GM19023 (cell line): Measurements from ENCODE around the gene LRRIQ1.
"Not testable (repeated sequence)": the region's sequence is repeated elsewhere in the genome, so short reads cannot be mapped to it uniquely, and the experiment has no call there.

ENCODE experiments used
- ATAC-seq: cut with Tn5 transposase; IDR thresholded peaks from one replicate; pipeline ENCODE4 v1.9.1; 2021; ENCODE audit warnings: mild to moderate bottlenecking, moderate library complexity; ENCODE audit not compliant: unreplicated experiment

Gene LRRIQ1

GRCh38 chr12:85183855-85184254, 147.7 kb downstream of the LRRIQ1 start:
- no peak for ATAC-seq

GRCh38 chr12:85186236-85186635, 150.1 kb downstream of the LRRIQ1 start:
- ATAC-seq = no peak

GRCh38 chr12:85188619-85189018, 152.5 kb downstream of the LRRIQ1 start:
- ATAC-seq = no peak

GRCh38 chr12:85190728-85191127, 154.6 kb downstream of the LRRIQ1 start:
- ATAC-seq = no peak

- not testable (repeated sequence) for ATAC-seq
Observed at GRCh38 chr12:85203809-85204208, 167.7 kb downstream of the LRRIQ1 start.

GRCh38 chr12:85206543-85206942, 170.4 kb downstream of the LRRIQ1 start:
- ATAC-seq = no peak

- not testable (repeated sequence) for ATAC-seq
Observed at GRCh38 chr12:85224339-85224738, 188.2 kb downstream of the LRRIQ1 start.

GRCh38 chr12:85225501-85225900, 189.3 kb downstream of the LRRIQ1 start:
- no peak for ATAC-seq

- ATAC-seq = no peak
Observed at GRCh38 chr12:85237327-85237726, 201.2 kb downstream of the LRRIQ1 start.

- no peak for ATAC-seq
Observed at GRCh38 chr12:85244561-85244960, 208.4 kb downstream of the LRRIQ1 start.

- no peak for ATAC-seq
Observed at GRCh38 chr12:85253853-85254252, 217.7 kb downstream of the LRRIQ1 start.

GRCh38 chr12:85257671-85258070, 221.5 kb downstream of the LRRIQ1 start:
- no peak for ATAC-seq

GRCh38 chr12:85260447-85260846, 224.3 kb downstream of the LRRIQ1 start:
- ATAC-seq = no peak

- ATAC-seq = no peak
Observed at GRCh38 chr12:85260896-85261295, 224.7 kb downstream of the LRRIQ1 start.

GRCh38 chr12:85266356-85266755, 230.2 kb downstream of the LRRIQ1 start:
- ATAC-seq = no peak

GRCh38 chr12:85273381-85274314, 237.5 kb downstream of the LRRIQ1 start:
- ATAC-seq = no peak

- ATAC-seq = no peak
Observed at GRCh38 chr12:85274315-85274651, 238.1 kb downstream of the LRRIQ1 start.

GRCh38 chr12:85275374-85275773, 239.2 kb downstream of the LRRIQ1 start:
- no peak for ATAC-seq

- no peak for ATAC-seq
Observed at GRCh38 chr12:85277191-85277590, 241.0 kb downstream of the LRRIQ1 start.

GRCh38 chr12:85277900-85278597, 241.9 kb downstream of the LRRIQ1 start:
- no peak for ATAC-seq

GRCh38 chr12:85278598-85279448, 242.7 kb downstream of the LRRIQ1 start:
- no peak for ATAC-seq
